HL-60 (cell line): ENCODE results near the gene PHACTR3.

Experiments used
- CTCF ChIP-seq: IDR thresholded peaks from one replicate; pipeline ENCODE4 v1.5.1; 2011; ENCODE audit warnings: low read length, control low read depth, inconsistent platforms; ENCODE audit not compliant: insufficient read depth
- GABPA ChIP-seq: IDR thresholded peaks from 2 replicates; pipeline ENCODE4 v1.6.1; 2012; ENCODE audit warnings: low read depth
- POLR2AphosphoS5 ChIP-seq: IDR thresholded peaks from 2 replicates; pipeline ENCODE4 v1.6.1; 2012; ENCODE audit warnings: low read depth
- SPI1 ChIP-seq: IDR thresholded peaks from 2 replicates; pipeline ENCODE4 v1.6.1; 2012; ENCODE audit warnings: low read depth, mild to moderate bottlenecking, borderline replicate concordance

DNA sequence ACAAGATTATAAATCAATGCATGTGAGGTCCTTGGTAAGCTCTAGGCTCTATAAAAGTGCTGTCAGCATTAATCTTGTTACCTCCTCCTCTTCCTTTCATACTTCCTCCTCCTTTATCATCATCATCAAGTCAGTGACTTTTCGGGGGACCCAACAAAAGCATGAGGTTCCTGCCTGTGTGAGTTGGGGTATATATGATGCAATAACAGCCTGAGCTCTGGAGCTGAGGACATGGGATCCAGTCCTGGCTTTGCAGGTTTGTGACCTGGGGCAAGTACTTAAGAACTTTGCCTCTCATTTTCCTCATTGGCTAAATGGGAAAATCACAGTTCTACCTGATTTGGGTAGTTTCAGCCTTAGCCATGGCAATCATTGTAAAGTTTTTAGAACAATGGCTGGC, 7.1 kb upstream of the PHACTR3 start:
- TF ChIP-seq CTCF: no peak
- no peak for TF ChIP-seq GABPA
- no peak for TF ChIP-seq POLR2AphosphoS5
- no peak for TF ChIP-seq SPI1
